ENCODE results near the gene GAN. TPM values are rescaled to one million over a fixed set of nuclear protein-coding genes. Genes with fewer than 3 reads are reported as not detected.
A peak's percentile ranks its signal among the peaks of the same experiment; 100 is the strongest.

Gene GAN
- polyA plus RNA-seq, 4 donors: 0.27 to 2.5 (median 1.4) TPM

DNA sequence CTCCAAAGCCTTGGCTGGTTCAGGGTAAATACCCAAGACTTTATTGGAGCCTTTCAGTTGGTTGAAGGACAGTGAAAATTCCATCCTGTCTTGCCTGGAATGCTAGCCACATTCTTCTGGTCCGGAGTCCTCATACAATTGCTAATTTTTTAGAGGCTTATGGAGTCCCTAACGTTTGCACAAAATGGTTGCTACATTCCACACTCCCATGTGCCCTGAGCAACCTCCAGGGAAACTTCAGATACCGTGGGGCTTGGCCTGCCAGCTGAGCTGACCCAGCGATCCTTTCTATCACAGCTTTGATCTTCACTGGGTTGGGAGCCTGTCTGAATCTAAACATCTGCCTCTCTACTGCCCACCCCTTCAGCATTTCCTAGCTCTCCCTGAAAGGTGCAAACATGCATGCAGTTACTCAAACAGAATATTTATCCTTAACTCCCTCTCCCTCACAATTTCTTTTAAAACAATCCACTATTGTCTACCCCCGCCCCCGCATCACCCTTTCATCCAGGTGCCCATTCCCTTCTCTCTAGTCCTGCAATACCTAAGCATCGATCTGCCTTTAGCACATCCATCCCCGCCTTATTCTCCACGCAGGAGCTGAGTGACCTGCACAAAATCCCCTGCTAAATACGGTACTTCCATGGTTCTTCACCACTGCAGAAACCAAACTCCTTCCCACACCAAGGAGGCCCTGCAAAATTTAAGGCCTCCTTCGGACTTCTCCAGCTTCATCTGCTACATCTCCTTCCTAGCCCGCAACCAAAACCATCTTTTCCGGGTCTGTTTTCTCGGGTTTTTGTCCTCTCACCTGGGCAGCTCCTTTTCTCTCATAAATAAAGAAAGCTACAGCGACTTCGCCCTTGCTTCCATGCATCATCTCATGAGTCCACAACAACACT is 810 bp upstream of the GAN start:
- Histone ChIP-seq H3K27ac (ENCODE audit: low read depth in 1 of 3, low read length in 2 of 3) (peak overlapping the region; percentile 26 to 88 (median 82)), H3K9me3 (ENCODE audit: control insufficient read depth in 2 of 2, insufficient read depth in 1 of 2, low read depth in 1 of 2, low read length in 1 of 2) (no peaks in the 10 kb centered on the region), H3K27me3 (ENCODE audit: control insufficient read depth in 3 of 3, insufficient read depth in 3 of 3, low read length in 3 of 3) (no peaks in the 10 kb centered on the region), H3K4me1 (ENCODE audit: control insufficient read depth in 3 of 3, insufficient read depth in 2 of 3, low read depth in 1 of 3, low read length in 2 of 3) (peaks cover 4 to 10% (median 5%) of the 10 kb centered on the region in 3 donors), H3K36me3 (ENCODE audit: control insufficient read depth in 3 of 3, insufficient read depth in 2 of 3, low read depth in 1 of 3, low read length in 3 of 3) (peaks cover 0 to 3% (median 0%) of the 10 kb centered on the region in 3 donors), H3K4me3 (ENCODE audit: low read depth in 1 of 3, low read length in 3 of 3) (peak overlapping the region; percentile 64 to 96 (median 92))
- DNase-seq (peak; percentile 12 to 24), FAIRE-seq (no peak)
- WGBS, 3 donors: 2 to 6% (median 5%) methylated on average over 16 of the region's 16 CpGs

DNA sequence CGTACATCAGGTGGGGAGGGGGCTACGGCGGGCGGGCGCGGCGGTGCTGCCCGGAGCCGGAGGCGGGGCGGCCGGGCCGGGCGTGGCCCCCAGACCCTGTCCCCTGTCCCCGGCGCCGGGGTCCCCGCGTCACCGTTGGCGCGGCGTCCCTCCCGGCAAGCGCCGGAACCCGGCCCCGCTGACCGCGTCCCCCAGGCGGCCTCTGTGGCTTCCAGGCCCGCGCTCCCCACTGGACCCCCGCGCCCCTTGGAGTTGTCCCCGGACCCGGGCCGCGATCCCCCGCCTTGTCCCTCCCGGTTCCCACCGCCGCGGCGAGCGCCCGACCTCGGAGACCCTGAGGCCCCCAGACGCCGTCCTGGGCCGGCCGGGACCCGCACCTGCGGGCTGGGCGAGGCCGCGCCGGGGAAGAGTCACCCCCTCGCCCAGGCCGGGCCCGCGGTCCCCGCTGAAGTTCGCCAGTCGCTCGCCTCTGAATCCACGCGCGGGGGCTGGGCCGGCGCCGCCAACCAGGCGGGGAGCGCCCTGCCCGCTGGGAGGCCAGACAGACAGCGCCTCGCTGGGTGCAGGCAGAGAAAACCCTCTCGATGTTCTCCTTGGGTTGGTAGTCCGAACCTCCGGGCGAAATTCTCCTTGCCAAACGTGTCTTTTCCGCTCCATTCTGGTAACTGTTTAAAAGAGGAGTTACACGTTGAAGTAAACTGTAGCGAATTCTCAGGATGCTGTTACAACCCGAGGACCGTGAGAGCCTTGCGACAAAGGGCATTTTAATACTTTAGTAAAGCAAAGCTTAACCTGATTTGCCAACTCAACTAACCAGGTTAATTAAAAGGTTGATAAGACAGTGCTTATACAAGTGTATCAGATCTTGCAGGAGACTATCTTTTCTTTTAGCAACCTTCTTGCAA is 761 bp downstream of the GAN start:
- Histone ChIP-seq H3K36me3 (ENCODE audit: control insufficient read depth in 3 of 3, insufficient read depth in 2 of 3, low read depth in 1 of 3, low read length in 3 of 3) (peaks cover 0 to 3% (median 0%) of the 10 kb centered on the region in 3 donors), H3K4me1 (ENCODE audit: control insufficient read depth in 3 of 3, insufficient read depth in 2 of 3, low read depth in 1 of 3, low read length in 2 of 3) (peaks cover 4 to 10% (median 5%) of the 10 kb centered on the region in 3 donors), H3K27ac (ENCODE audit: low read depth in 1 of 3, low read length in 2 of 3) (peak overlapping the region; percentile 78 to 96 (median 92)), H3K4me3 (ENCODE audit: low read depth in 1 of 3, low read length in 3 of 3) (peak overlapping the region; percentile 92 to 96 (median 96)), H3K27me3 (ENCODE audit: control insufficient read depth in 3 of 3, insufficient read depth in 3 of 3, low read length in 3 of 3) (no peaks in the 10 kb centered on the region), H3K9me3 (ENCODE audit: control insufficient read depth in 2 of 2, insufficient read depth in 1 of 2, low read depth in 1 of 2, low read length in 1 of 2) (no peaks in the 10 kb centered on the region)
- WGBS, 3 donors: 1% methylated on average over 67 to 88 of the region's 88 CpGs
- no peak for FAIRE-seq
- DNase-seq: peak; percentile 65 to 80

DNA sequence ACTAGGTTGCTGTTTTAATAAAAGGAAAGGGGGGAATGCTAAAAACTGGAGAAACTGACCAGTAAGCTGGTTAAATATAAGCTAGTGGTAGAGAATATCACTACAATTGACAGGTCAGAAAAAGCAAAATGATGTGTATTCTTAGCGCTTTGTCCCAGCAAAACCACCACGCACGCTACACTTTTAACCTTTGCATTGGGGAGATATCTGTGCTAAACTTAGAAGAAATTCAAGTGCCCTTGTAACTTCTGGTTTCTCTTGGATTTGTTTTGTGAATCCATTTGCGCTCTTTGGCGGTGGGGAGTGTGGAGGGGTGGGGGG is 1.4 kb downstream of the GAN start:
- Histone ChIP-seq H3K4me3 (ENCODE audit: low read depth in 1 of 3, low read length in 3 of 3) (peak overlapping the region in 2 of 3 donors; percentile 92 to 96), H3K36me3 (ENCODE audit: control insufficient read depth in 3 of 3, insufficient read depth in 2 of 3, low read depth in 1 of 3, low read length in 3 of 3) (peaks cover 0 to 3% (median 0%) of the 10 kb centered on the region in 3 donors), H3K27me3 (ENCODE audit: control insufficient read depth in 3 of 3, insufficient read depth in 3 of 3, low read length in 3 of 3) (no peaks in the 10 kb centered on the region), H3K4me1 (ENCODE audit: control insufficient read depth in 3 of 3, insufficient read depth in 2 of 3, low read depth in 1 of 3, low read length in 2 of 3) (peaks cover 4 to 10% (median 5%) of the 10 kb centered on the region in 3 donors), H3K9me3 (ENCODE audit: control insufficient read depth in 2 of 2, insufficient read depth in 1 of 2, low read depth in 1 of 2, low read length in 1 of 2) (no peaks in the 10 kb centered on the region), H3K27ac (ENCODE audit: low read depth in 1 of 3, low read length in 2 of 3) (no peak overlapping the region)
- WGBS, 3 donors: 68 to 83% (median 70%) methylated on average over 5 of the region's 5 CpGs
- no peak for FAIRE-seq
- peak in 1 of 2 donors; percentile 2 for DNase-seq

DNA sequence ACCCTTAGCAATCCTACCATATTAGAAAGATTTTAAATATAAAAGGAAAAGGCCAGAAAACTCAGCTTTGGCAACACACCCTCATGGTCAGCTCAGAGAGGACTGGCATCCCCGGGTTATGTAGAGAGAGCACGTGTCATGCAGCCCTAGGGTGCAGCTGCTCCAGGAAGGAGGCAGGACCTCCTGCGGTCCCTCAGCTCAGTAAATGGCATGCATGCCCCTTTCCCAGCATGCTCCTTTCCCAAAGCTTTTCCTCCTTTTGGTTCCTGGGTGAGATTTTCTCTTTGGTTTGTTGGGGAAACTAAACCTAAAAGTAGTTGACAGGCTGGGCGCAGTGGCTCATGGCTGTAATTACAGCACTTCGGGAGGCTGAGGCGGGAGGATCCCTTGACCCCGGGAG is 3.9 kb downstream of the GAN start:
- Histone ChIP-seq H3K36me3 (ENCODE audit: control insufficient read depth in 3 of 3, insufficient read depth in 2 of 3, low read depth in 1 of 3, low read length in 3 of 3) (no peaks in the 10 kb centered on the region), H3K4me3 (ENCODE audit: low read depth in 1 of 3, low read length in 3 of 3) (no peak overlapping the region), H3K27ac (ENCODE audit: low read depth in 1 of 3, low read length in 2 of 3) (no peak overlapping the region), H3K4me1 (ENCODE audit: control insufficient read depth in 3 of 3, insufficient read depth in 2 of 3, low read depth in 1 of 3, low read length in 2 of 3) (peaks cover 0 to 7% (median 3%) of the 10 kb centered on the region in 3 donors), H3K9me3 (ENCODE audit: control insufficient read depth in 2 of 2, insufficient read depth in 1 of 2, low read depth in 1 of 2, low read length in 1 of 2) (no peaks in the 10 kb centered on the region), H3K27me3 (ENCODE audit: control insufficient read depth in 3 of 3, insufficient read depth in 3 of 3, low read length in 3 of 3) (no peaks in the 10 kb centered on the region)
- DNase-seq: no peak
- FAIRE-seq: no peak
- WGBS, 3 donors: 86 to 92% (median 87%) methylated on average over 7 of the region's 7 CpGs

DNA sequence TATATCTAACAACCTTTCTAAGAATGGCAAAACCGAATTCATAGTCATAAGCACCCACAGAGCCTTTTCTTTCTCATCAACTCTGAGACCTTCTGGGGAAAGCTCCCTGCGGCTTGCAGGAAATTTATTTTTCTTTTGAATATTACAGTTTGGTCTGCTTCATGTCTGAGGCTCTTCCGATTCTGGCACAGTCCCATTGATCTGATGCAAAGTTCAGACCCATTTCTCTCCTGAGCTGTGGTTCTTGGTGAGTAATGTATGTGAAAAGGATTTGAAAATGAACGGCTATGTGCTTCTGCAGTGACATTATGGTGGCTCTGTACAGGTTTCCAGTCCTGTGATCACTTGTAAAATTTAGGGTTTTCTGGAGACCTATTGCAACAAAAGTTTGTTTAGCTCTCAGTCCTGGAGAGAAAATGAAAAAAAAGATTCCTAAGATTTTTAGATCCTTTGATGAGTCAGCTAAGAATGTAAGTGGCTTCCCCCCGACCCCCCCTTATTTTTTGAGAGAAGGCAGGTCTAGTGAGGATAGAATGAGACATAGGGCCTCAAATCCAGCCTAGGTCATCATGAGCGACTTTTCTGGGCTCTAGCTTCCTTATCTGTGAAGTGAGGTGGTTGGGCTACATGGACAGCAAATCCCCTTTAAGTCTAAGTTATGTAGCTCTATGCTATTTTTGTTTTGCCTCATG is 4.6 kb downstream of the GAN start:
- FAIRE-seq: no peak
- no peak overlapping the region for H3K27ac ChIP-seq (ENCODE audit: low read depth in 1 of 3, low read length in 2 of 3)

DNA sequence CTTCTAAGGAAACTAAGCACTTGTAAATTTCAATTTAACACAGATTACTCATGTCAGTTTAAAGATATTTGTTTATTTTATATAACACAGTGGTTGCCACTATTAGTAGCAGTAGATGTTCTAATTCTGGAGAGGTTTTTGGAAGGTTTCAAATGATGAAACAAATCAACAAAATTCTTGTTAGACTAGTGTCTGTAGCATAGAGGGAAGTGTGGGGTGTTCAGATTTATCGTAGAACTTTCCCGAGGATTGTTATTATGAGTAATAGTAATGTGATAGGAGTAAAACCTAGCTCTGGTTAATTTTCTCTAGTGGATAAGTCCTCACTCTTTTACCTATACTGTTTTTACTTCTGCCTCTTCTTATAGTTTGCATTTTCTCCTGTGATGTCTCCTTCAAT is 6.3 kb downstream of the GAN start:
- WGBS, 3 donors: 91 to 93% (median 93%) methylated on average over 2 of the region's 2 CpGs
- FAIRE-seq (no peak), DNase-seq (no peak)

More for the DNA sequence above, 4.6 kb downstream of the GAN start:
- Histone ChIP-seq H3K4me3 (ENCODE audit: low read depth in 1 of 3, low read length in 3 of 3) (no peak overlapping the region), H3K36me3 (ENCODE audit: control insufficient read depth in 3 of 3, insufficient read depth in 2 of 3, low read depth in 1 of 3, low read length in 3 of 3) (peaks cover 0 to 3% (median 0%) of the 10 kb centered on the region in 3 donors), H3K4me1 (ENCODE audit: control insufficient read depth in 3 of 3, insufficient read depth in 2 of 3, low read depth in 1 of 3, low read length in 2 of 3) (peaks cover 0 to 5% (median 1%) of the 10 kb centered on the region in 3 donors), H3K9me3 (ENCODE audit: control insufficient read depth in 2 of 2, insufficient read depth in 1 of 2, low read depth in 1 of 2, low read length in 1 of 2) (no peaks in the 10 kb centered on the region), H3K27me3 (ENCODE audit: control insufficient read depth in 3 of 3, insufficient read depth in 3 of 3, low read length in 3 of 3) (no peaks in the 10 kb centered on the region)
- DNase-seq: no peak
- WGBS, 3 donors: 70 to 80% (median 72%) methylated on average over 6 of the region's 6 CpGs

DNA sequence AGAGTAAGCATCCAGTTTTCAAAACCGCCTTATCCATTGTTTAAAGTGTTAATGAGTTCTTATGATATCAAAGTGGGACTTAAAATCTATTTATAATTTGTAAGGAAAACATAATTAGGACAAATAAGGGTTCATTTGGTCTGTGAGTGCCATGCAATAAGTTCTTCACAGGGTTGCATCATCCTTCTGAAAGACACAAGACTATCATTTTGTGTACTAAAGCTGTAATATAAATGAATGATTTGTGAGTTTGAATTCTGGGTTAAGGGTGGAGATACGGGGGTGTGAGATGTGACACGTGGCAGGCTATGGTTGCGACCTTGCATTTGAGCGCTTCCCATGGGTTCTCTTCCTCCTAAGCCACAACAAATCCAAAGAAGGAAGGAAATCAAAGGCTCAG is 6.8 kb downstream of the GAN start:
- Histone ChIP-seq H3K27me3 (ENCODE audit: control insufficient read depth in 3 of 3, insufficient read depth in 3 of 3, low read length in 3 of 3) (no peaks in the 10 kb centered on the region), H3K4me1 (ENCODE audit: control insufficient read depth in 3 of 3, insufficient read depth in 2 of 3, low read depth in 1 of 3, low read length in 2 of 3) (peaks cover 0 to 1% (median 0%) of the 10 kb centered on the region in 3 donors), H3K27ac (ENCODE audit: low read depth in 1 of 3, low read length in 2 of 3) (no peak overlapping the region), H3K36me3 (ENCODE audit: control insufficient read depth in 3 of 3, insufficient read depth in 2 of 3, low read depth in 1 of 3, low read length in 3 of 3) (peaks cover 0 to 6% (median 0%) of the 10 kb centered on the region in 3 donors), H3K4me3 (ENCODE audit: low read depth in 1 of 3, low read length in 3 of 3) (no peak overlapping the region), H3K9me3 (ENCODE audit: control insufficient read depth in 2 of 2, insufficient read depth in 1 of 2, low read depth in 1 of 2, low read length in 1 of 2) (no peaks in the 10 kb centered on the region)
- 93 to 96% (median 95%) methylated on average over 5 of the region's 5 CpGs for WGBS, 3 donors
- DNase-seq: no peak
- no peak for FAIRE-seq

More for the DNA sequence above, 6.3 kb downstream of the GAN start:
- Histone ChIP-seq H3K4me1 (ENCODE audit: control insufficient read depth in 3 of 3, insufficient read depth in 2 of 3, low read depth in 1 of 3, low read length in 2 of 3) (peaks cover 0 to 5% (median 1%) of the 10 kb centered on the region in 3 donors), H3K36me3 (ENCODE audit: control insufficient read depth in 3 of 3, insufficient read depth in 2 of 3, low read depth in 1 of 3, low read length in 3 of 3) (peaks cover 0 to 6% (median 0%) of the 10 kb centered on the region in 3 donors), H3K27ac (ENCODE audit: low read depth in 1 of 3, low read length in 2 of 3) (no peak overlapping the region), H3K4me3 (ENCODE audit: low read depth in 1 of 3, low read length in 3 of 3) (no peak overlapping the region), H3K9me3 (ENCODE audit: control insufficient read depth in 2 of 2, insufficient read depth in 1 of 2, low read depth in 1 of 2, low read length in 1 of 2) (no peaks in the 10 kb centered on the region), H3K27me3 (ENCODE audit: control insufficient read depth in 3 of 3, insufficient read depth in 3 of 3, low read length in 3 of 3) (no peaks in the 10 kb centered on the region)

DNA sequence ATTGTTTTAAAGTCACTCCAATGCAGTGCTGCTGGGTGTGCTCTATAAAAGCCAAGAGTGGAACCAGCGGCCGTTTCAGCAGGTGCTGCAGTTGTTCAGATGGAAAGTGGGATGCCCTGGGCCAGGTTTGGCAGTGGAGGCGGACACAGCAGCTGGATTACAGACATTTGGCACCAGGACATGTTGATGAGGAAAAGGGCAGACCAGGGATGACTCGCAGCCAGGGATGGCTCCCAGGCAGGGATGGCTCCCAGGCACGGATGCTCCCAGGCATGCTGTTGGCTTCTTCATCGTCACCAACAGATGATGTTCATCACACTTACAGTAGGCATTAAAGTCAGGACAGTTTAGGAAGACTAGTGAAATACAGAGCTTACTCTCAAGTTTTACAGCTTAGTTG is 10.0 kb downstream of the GAN start:
- Histone ChIP-seq H3K9me3 (ENCODE audit: control insufficient read depth in 2 of 2, insufficient read depth in 1 of 2, low read depth in 1 of 2, low read length in 1 of 2) (no peaks in the 10 kb centered on the region), H3K4me3 (ENCODE audit: low read depth in 1 of 3, low read length in 3 of 3) (no peak overlapping the region), H3K27ac (ENCODE audit: low read depth in 1 of 3, low read length in 2 of 3) (no peak overlapping the region), H3K36me3 (ENCODE audit: control insufficient read depth in 3 of 3, insufficient read depth in 2 of 3, low read depth in 1 of 3, low read length in 3 of 3) (peaks cover 0 to 6% (median 0%) of the 10 kb centered on the region in 3 donors), H3K27me3 (ENCODE audit: control insufficient read depth in 3 of 3, insufficient read depth in 3 of 3, low read length in 3 of 3) (no peaks in the 10 kb centered on the region), H3K4me1 (ENCODE audit: control insufficient read depth in 3 of 3, insufficient read depth in 2 of 3, low read depth in 1 of 3, low read length in 2 of 3) (no peaks in the 10 kb centered on the region)
- FAIRE-seq (no peak), DNase-seq (no peak)
- 91 to 97% (median 93%) methylated on average over 6 of the region's 6 CpGs for WGBS, 3 donors

All from small intestine (tissue), 7 donors.